Measurements from ENCODE around the gene CUBN. TPM values are rescaled to one million over a fixed set of nuclear protein-coding genes. Genes with fewer than 3 reads are reported as not detected.
"Not testable (repeated sequence)": the region's sequence is repeated elsewhere in the genome, so short reads cannot be mapped to it uniquely, and the experiment has no call there.

The CUBN gene
- total RNA-seq, 4 donors from 2014 or later: 0.27 to 3.6 (median 0.96) TPM

DNA sequence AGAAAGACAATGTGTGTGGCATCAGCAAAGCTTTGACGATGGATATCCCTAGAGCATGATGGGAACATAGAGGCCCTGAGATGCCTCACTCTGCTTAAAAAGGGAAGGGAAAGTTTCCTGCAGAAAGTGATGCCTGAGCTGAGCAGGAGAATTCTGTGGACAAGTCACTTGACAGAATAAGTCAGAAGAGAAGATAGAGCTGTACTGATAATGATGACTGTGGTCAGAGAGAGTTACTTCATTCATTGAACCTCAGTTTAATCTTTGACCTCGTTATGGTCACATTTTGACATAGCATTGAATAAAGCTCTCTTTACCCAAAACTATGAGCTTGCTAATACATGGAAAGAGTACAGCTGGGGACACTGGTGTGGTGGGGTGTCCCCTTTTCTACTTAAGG lies 7.6 kb downstream of the CUBN start:
- no peak for ATAC-seq
- Histone ChIP-seq H3K4me3 (no peak overlapping the region), H3K36me3 (no peaks in the 10 kb centered on the region), H3K9me3 (no peaks in the 10 kb centered on the region), H3K4me1 (no peaks in the 10 kb centered on the region), H3K27ac (no peak overlapping the region), H3K27me3 (no peaks in the 10 kb centered on the region)
- in situ Hi-C loops (cut with MboI; ENCODE audit: low sequenced_read_pairs in 4 of 4) (no loop called here), intact Hi-C loops (cut with DNase I; ENCODE audit: low total_unique reads) (no loop called here)
- TF ChIP-seq, protein P1, sequence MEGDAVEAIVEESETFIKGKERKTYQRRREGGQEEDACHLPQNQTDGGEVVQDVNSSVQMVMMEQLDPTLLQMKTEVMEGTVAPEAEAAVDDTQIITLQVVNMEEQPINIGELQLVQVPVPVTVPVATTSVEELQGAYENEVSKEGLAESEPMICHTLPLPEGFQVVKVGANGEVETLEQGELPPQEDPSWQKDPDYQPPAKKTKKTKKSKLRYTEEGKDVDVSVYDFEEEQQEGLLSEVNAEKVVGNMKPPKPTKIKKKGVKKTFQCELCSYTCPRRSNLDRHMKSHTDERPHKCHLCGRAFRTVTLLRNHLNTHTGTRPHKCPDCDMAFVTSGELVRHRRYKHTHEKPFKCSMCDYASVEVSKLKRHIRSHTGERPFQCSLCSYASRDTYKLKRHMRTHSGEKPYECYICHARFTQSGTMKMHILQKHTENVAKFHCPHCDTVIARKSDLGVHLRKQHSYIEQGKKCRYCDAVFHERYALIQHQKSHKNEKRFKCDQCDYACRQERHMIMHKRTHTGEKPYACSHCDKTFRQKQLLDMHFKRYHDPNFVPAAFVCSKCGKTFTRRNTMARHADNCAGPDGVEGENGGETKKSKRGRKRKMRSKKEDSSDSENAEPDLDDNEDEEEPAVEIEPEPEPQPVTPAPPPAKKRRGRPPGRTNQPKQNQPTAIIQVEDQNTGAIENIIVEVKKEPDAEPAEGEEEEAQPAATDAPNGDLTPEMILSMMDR (IDR thresholded peaks at IDR 0.05 in 4 of 5, conservative IDR thresholded peaks at IDR 0.05 in 1 of 5): no peak
- TF ChIP-seq POLR2A (IDR thresholded peaks at IDR 0.05): no peak
- DNase-seq: no peak

DNA sequence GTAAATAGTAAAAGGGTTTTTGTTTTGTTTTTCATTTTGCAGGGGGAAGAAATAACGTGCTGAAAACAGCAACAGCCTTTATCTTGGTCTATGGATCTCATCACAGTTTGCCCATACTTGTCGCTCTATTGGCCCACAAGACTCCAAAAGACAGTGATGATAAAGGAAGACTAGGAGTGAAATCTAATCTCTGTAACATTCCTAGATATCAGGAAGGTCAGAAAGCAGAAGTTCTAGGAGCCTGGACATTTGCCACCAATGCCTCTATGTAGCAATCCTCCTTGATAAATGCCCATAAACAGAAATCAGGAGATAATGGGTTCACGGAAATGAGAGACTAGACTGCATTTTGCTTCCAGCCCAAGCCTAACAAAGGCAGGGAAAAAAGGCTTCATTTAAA lies 8.9 kb downstream of the CUBN start:
- no peak for ATAC-seq
- H3K36me3 ChIP-seq: no peaks in the 10 kb centered on the region
- intact Hi-C loops (cut with DNase I; ENCODE audit: low total_unique reads): no loop called here

DNA sequence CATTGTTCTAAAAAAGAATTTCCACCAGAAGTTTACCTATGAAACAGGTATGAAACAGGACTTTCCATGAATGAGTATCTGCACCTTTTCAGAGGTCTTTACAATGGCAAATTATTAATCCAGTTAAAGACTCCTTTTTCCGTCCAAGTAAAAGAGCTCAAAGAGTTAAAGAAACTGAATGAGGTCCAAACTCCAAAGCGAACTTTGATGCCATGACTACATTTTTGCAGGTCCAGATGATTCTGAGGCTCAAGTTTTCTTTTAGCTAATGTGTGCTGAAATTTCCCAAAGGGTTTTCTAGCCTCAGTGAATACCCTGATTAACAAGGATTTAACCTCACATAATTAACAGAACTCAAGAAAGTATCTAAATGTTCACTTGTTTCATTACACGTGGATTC lies 9.8 kb downstream of the CUBN start:
- DNase-seq (no peak), ATAC-seq (no peak)
- H3K36me3 ChIP-seq: no peaks in the 10 kb centered on the region
- H3K4me1 ChIP-seq: no peaks in the 10 kb centered on the region
- no peak overlapping the region for H3K27ac ChIP-seq
- in situ Hi-C loops (cut with MboI; ENCODE audit: low sequenced_read_pairs in 4 of 4) (no loop called here), intact Hi-C loops (cut with DNase I; ENCODE audit: low total_unique reads) (no loop called here)
- H3K4me3 ChIP-seq: no peak overlapping the region
- no peaks in the 10 kb centered on the region for H3K9me3 ChIP-seq
- no peak for TF ChIP-seq POLR2A (IDR thresholded peaks at IDR 0.05)
- TF ChIP-seq, protein P1 (IDR thresholded peaks at IDR 0.05 in 4 of 5, conservative IDR thresholded peaks at IDR 0.05 in 1 of 5): no peak
- H3K27me3 ChIP-seq: no peaks in the 10 kb centered on the region

More for the DNA sequence above, 8.9 kb downstream of the CUBN start:
- DNase-seq: no peak
- no peak for TF ChIP-seq POLR2A (IDR thresholded peaks at IDR 0.05)
- TF ChIP-seq, protein P1 (IDR thresholded peaks at IDR 0.05 in 4 of 5, conservative IDR thresholded peaks at IDR 0.05 in 1 of 5): no peak
- Histone ChIP-seq H3K27me3 (no peaks in the 10 kb centered on the region), H3K9me3 (no peaks in the 10 kb centered on the region), H3K4me3 (no peak overlapping the region), H3K4me1 (no peaks in the 10 kb centered on the region), H3K27ac (no peak overlapping the region)
- in situ Hi-C loops (cut with MboI; ENCODE audit: low sequenced_read_pairs in 4 of 4): no loop called here

DNA sequence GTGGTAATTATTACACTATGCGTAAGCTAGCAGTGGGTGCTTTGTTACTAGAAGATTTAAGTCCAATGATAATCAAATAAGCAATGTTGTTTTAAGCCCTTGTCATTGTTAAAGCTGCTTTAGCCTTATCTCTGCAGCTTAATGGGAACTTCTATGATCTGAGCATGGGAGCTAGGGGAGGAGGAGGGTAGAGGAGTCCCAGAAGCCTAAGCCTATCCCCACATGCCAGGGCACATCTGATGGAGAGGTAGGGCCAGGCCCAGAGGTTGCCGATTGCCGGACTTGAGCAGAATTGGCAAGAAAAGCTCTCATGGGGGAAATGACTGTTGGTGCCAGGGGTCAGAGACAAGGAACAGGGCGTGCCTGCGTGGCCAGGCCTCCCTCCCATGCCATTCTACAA lies 13.4 kb downstream of the CUBN start:
- in situ Hi-C loops (cut with MboI; ENCODE audit: low sequenced_read_pairs in 4 of 4): no loop called here
- Histone ChIP-seq H3K27ac (no peak overlapping the region), H3K27me3 (no peaks in the 10 kb centered on the region), H3K9me3 (no peaks in the 10 kb centered on the region), H3K4me1 (no peaks in the 10 kb centered on the region), H3K36me3 (no peaks in the 10 kb centered on the region), H3K4me3 (no peak overlapping the region)
- ATAC-seq (no peak), DNase-seq (no peak)
- intact Hi-C loops (cut with DNase I; ENCODE audit: low total_unique reads): no loop called here
- no peak for TF ChIP-seq POLR2A (IDR thresholded peaks at IDR 0.05)
- TF ChIP-seq, protein P1 (IDR thresholded peaks at IDR 0.05 in 4 of 5, conservative IDR thresholded peaks at IDR 0.05 in 1 of 5): no peak

DNA sequence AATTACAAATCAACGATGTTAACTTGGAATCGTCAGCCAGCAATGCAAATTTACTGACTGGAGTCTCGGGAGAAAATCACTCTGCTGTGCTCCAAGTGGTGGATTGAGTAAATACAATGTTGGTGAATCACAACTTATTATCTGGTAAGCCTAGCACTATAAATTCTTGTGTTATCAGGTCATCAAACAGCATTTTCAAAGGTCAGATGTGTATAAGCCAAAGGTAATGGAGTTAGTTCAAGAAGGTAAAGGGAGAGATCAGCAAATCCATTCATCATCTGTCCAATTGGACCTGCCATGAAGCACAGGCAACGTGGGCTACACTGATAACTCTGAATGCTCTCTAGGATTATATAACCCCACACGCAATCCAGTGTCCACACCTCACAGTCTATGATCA lies 13.9 kb downstream of the CUBN start:
- DNase-seq (no peak), ATAC-seq (no peak)
- Histone ChIP-seq H3K4me3 (no peak overlapping the region), H3K9me3 (no peaks in the 10 kb centered on the region), H3K36me3 (no peaks in the 10 kb centered on the region), H3K27me3 (no peaks in the 10 kb centered on the region), H3K27ac (no peak overlapping the region), H3K4me1 (no peaks in the 10 kb centered on the region)
- TF ChIP-seq, protein P1 (IDR thresholded peaks at IDR 0.05 in 4 of 5, conservative IDR thresholded peaks at IDR 0.05 in 1 of 5): no peak
- TF ChIP-seq POLR2A (IDR thresholded peaks at IDR 0.05): no peak
- in situ Hi-C loops (cut with MboI; ENCODE audit: low sequenced_read_pairs in 4 of 4) (no loop called here), intact Hi-C loops (cut with DNase I; ENCODE audit: low total_unique reads) (no loop called here)

DNA sequence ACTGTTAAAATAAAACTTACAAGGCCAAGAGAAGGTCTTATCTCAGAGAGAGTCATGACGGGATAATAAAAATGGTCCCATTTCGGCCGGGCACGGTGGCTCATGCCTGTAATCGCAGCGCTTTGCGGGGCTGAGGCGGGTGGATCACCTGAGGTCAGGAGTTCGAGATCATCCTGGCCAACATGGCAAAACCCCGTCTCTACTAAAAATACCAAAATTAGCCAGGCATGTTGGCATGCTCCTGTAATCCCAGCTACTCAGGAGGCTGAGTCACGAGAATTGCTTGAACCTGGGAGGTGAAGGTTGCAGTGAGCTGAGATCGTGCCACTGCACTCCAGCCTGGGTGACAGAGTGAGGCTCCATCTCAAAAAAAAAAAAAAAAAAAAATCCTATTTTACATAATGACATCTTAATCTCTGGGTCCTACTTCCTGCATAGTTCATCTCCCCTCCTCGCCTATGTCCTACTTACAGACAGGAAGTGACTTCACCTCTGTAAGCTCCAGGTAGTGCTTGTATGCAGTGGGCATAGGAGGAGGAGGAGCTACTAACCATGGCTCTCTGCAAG lies 14.7 kb downstream of the CUBN start:
- H3K9me3 ChIP-seq; in situ Hi-C loops (cut with MboI; ENCODE audit: low sequenced_read_pairs in 4 of 4); H3K27ac ChIP-seq; intact Hi-C loops (cut with DNase I; ENCODE audit: low total_unique reads); DNase-seq; H3K27me3 ChIP-seq; ATAC-seq; H3K36me3 ChIP-seq; H3K4me1 ChIP-seq; H3K4me3 ChIP-seq: not testable (repeated sequence)

All from gastrocnemius medialis (tissue), 4 donors.